Posterior cingulate gyrus (tissue), 11 donors: ENCODE measurements around the gene MT1H.

Source experiments
- DNase-seq, 10 donors: peaks; one replicate each; pipeline versions ENCODE4 v3.0.0 to v3.0.0-alpha.2; 2020 to 2021; ENCODE audit warnings: mixed read lengths in 3 of 10
- intact Hi-C: fragments of 100-400 bp; cut with DNase I; formaldehyde crosslinking; loops from one replicate; pipeline ENCODE4 v1.15.1; 2023

The MT1H gene

GRCh38 chr16:56635441-56635967 is 34.1 kb upstream of the MT1H start:
- DNase-seq = no peak
- intact Hi-C loops = no loop called here

- DNase-seq = no peak
- intact Hi-C loops = no loop called here
These were observed 32.8 kb upstream of the MT1H start for GRCh38 chr16:56636616-56637413.

GRCh38 chr16:56637814-56638750 is 31.5 kb upstream of the MT1H start, which contains the start of gene MT1A:
TSS of gene MT1A (plus strand) at chr16:56638666. CDS start at chr16:56638739, 73 bp downstream.
- DNase-seq = peak in 2 of 10 donors; percentile 31 to 89
- intact Hi-C loops = no loop called here

GRCh38 chr16:56639045-56639444 is 30.6 kb upstream of the MT1H start:
- DNase-seq = no peak
- intact Hi-C loops = no loop called here

GRCh38 chr16:56640076-56640475 is 29.5 kb upstream of the MT1H start:
- intact Hi-C loops = no loop called here
- DNase-seq = no peak

- intact Hi-C loops = no loop called here
- DNase-seq = no peak
These were observed 28.4 kb upstream of the MT1H start for GRCh38 chr16:56641166-56641565.

- no peak for DNase-seq
- intact Hi-C loops = no loop called here
These were observed 26.4 kb upstream of the MT1H start for GRCh38 chr16:56643080-56643778.

- no peak for DNase-seq
- intact Hi-C loops = no loop called here
These were observed 25.8 kb upstream of the MT1H start for GRCh38 chr16:56643833-56644232.

- intact Hi-C loops = no loop called here
- no peak for DNase-seq
These were observed 24.3 kb upstream of the MT1H start for GRCh38 chr16:56645311-56645710.

GRCh38 chr16:56645838-56646237 is 23.8 kb upstream of the MT1H start:
- intact Hi-C loops = no loop called here
- no peak for DNase-seq

- intact Hi-C loops = no loop called here
These were observed 21.8 kb upstream of the MT1H start for GRCh38 chr16:56647641-56648431.

GRCh38 chr16:56649271-56649670 is 20.3 kb upstream of the MT1H start:
- intact Hi-C loops = no loop called here
- DNase-seq = no peak

More at GRCh38 chr16:56647641-56648431, 21.8 kb upstream of the MT1H start:
- no peak for DNase-seq

- no peak for DNase-seq
- intact Hi-C loops = no loop called here
These were observed 19.8 kb upstream of the MT1H start for GRCh38 chr16:56649820-56650219.

- no peak for DNase-seq
- intact Hi-C loops = no loop called here
These were observed 18.0 kb upstream of the MT1H start, which contains the start of gene MT1B for GRCh38 chr16:56651586-56651985. TSS of gene MT1B (plus strand) at chr16:56651886. CDS start at chr16:56651954, 68 bp downstream.

GRCh38 chr16:56652600-56652999 is 17.0 kb upstream of the MT1H start:
- DNase-seq = no peak

GRCh38 chr16:56653218-56653617 is 16.4 kb upstream of the MT1H start:
- intact Hi-C loops = no loop called here
- no peak for DNase-seq

More at GRCh38 chr16:56652600-56652999, 17.0 kb upstream of the MT1H start:
- intact Hi-C loops = no loop called here

- DNase-seq = peak in 7 of 10 donors; percentile 28 to 83 (median 40)
- intact Hi-C loops = no loop called here
These were observed 11.9 kb upstream of the MT1H start, which contains the start of gene MT1F for GRCh38 chr16:56657555-56658326. TSS of gene MT1F (plus strand) at chr16:56657959. CDS start at chr16:56658059, 100 bp downstream.

GRCh38 chr16:56658327-56658875 is 11.2 kb upstream of the MT1H start:
- DNase-seq = peak in 3 of 10 donors; percentile 22 to 66 (median 63)
- intact Hi-C loops = no loop called here
